Activated T-helper 2 cell treated with anti-CD3 and anti-CD28 coated beads, Interferon-gamma antibody, Interleukin-2, Interleukin-4, amounts not matched to agents 10 μg/mL and 5 μg/mL and 100 μg/mL, durations not matched to agents 14 hours and 24 hours and 36 hours (primary cell): ENCODE results near the gene PHF11. TPM values are rescaled to one million over a fixed set of nuclear protein-coding genes. Genes with fewer than 3 reads are reported as not detected.
A peak's percentile ranks its signal among the peaks of the same experiment; 100 is the strongest.

ENCODE experiments used
- DNase-seq: peaks from one replicate; pipeline ENCODE4 v3.0.0; 2021; ENCODE audit warnings: low spot score
- H3K27ac Mint-ChIP-seq: one replicate; pipeline ENCODE4 v1.8.0; 2021; ENCODE audit warnings: mixed read lengths
- H3K27me3 Mint-ChIP-seq: one replicate; pipeline ENCODE4 v1.8.0; 2021; ENCODE audit warnings: low read depth, mixed read lengths
- H3K36me3 Mint-ChIP-seq: one replicate; pipeline ENCODE4 v1.8.0; 2021; ENCODE audit warnings: low read depth, mixed read lengths
- H3K4me1 Mint-ChIP-seq: one replicate; pipeline ENCODE4 v1.8.0; 2021; ENCODE audit warnings: low read depth, mixed read lengths
- H3K4me3 Mint-ChIP-seq: one replicate; pipeline ENCODE4 v1.8.0; 2021; ENCODE audit warnings: low read depth, mild to moderate bottlenecking, moderate library complexity, mixed read lengths
- H3K9me3 Mint-ChIP-seq: one replicate; pipeline ENCODE4 v1.8.0; 2021; ENCODE audit warnings: mixed read lengths
- intact Hi-C: fragments of 100-400 bp; cut with micrococcal nuclease; formaldehyde crosslinking; loops from one replicate; pipeline ENCODE4 v1.15.1; 2023
- total RNA-seq: library from RNA; stranded (reverse); gene quantifications from 2 replicates; pipeline ENCODE4 v1.2.3, GENCODE V29; 2022

PHF11 gene
- total RNA-seq, 1 donor from 2014 or later = 52.9 TPM

- Mint-ChIP-seq H3K27me3 (no peaks in the 10 kb centered on the region), H3K4me3 (no peak overlapping the region), H3K27ac (no peak overlapping the region), H3K36me3 (peaks cover 47% of the 10 kb centered on the region), H3K9me3 (no peaks in the 10 kb centered on the region), H3K4me1 (peaks cover 25% of the 10 kb centered on the region)
- no peak for DNase-seq
- intact Hi-C loops = no loop called here
Measured at GRCh38 chr13:49538404-49538803, 42.7 kb downstream of the PHF11 start.

GRCh38 chr13:49539313-49539712, 43.6 kb downstream of the PHF11 start:
- Mint-ChIP-seq H3K36me3 (peaks cover 40% of the 10 kb centered on the region), H3K27me3 (no peaks in the 10 kb centered on the region), H3K27ac (peak overlapping the region; percentile 62), H3K4me3 (no peak overlapping the region), H3K9me3 (no peaks in the 10 kb centered on the region), H3K4me1 (peaks cover 21% of the 10 kb centered on the region)
- intact Hi-C loops = no loop called here
- no peak for DNase-seq

- intact Hi-C loops = loop anchor here (2.0 kb wide), 1 partner anchor 43 kb away; no protein-coding TSS in a partner anchor
- Mint-ChIP-seq H3K27ac (no peak overlapping the region), H3K4me1 (peaks cover 21% of the 10 kb centered on the region), H3K27me3 (no peaks in the 10 kb centered on the region), H3K9me3 (no peaks in the 10 kb centered on the region), H3K36me3 (peaks cover 38% of the 10 kb centered on the region), H3K4me3 (peak overlapping the region; percentile 43)
- no peak for DNase-seq
Measured at GRCh38 chr13:49539746-49540145, 44.0 kb downstream of the PHF11 start.

- intact Hi-C loops = loop anchor here (2.0 kb wide), 1 partner anchor 44 kb away; no protein-coding TSS in a partner anchor
- Mint-ChIP-seq H3K27me3 (no peaks in the 10 kb centered on the region), H3K9me3 (no peaks in the 10 kb centered on the region), H3K4me3 (peak overlapping the region; percentile 43), H3K27ac (peak overlapping the region; percentile 48), H3K36me3 (peaks cover 35% of the 10 kb centered on the region), H3K4me1 (peaks cover 19% of the 10 kb centered on the region)
- DNase-seq = no peak
Measured at GRCh38 chr13:49540552-49540951, 44.8 kb downstream of the PHF11 start.

- Mint-ChIP-seq H3K27me3 (no peaks in the 10 kb centered on the region), H3K27ac (no peak overlapping the region)
Measured at GRCh38 chr13:49543656-49544055, 47.9 kb downstream of the PHF11 start.

GRCh38 chr13:49545661-49546060, 49.9 kb downstream of the PHF11 start:
- no peaks in the 10 kb centered on the region for H3K27me3 Mint-ChIP-seq
- DNase-seq = no peak
- intact Hi-C loops = no loop called here
- H3K4me1 Mint-ChIP-seq = peaks cover 5% of the 10 kb centered on the region
- H3K4me3 Mint-ChIP-seq = no peak overlapping the region
- peaks cover 16% of the 10 kb centered on the region for H3K36me3 Mint-ChIP-seq
- no peaks in the 10 kb centered on the region for H3K9me3 Mint-ChIP-seq
- H3K27ac Mint-ChIP-seq = no peak overlapping the region

More at GRCh38 chr13:49543656-49544055, 47.9 kb downstream of the PHF11 start:
- H3K4me3 Mint-ChIP-seq = no peak overlapping the region
- intact Hi-C loops = no loop called here
- peaks cover 19% of the 10 kb centered on the region for H3K4me1 Mint-ChIP-seq
- H3K36me3 Mint-ChIP-seq = peaks cover 24% of the 10 kb centered on the region
- H3K9me3 Mint-ChIP-seq = no peaks in the 10 kb centered on the region
- no peak for DNase-seq

- peaks cover 11% of the 10 kb centered on the region for H3K36me3 Mint-ChIP-seq
- no peaks in the 10 kb centered on the region for H3K9me3 Mint-ChIP-seq
- intact Hi-C loops = no loop called here
- DNase-seq = no peak
- no peaks in the 10 kb centered on the region for H3K27me3 Mint-ChIP-seq
- no peak overlapping the region for H3K27ac Mint-ChIP-seq
- H3K4me3 Mint-ChIP-seq = no peak overlapping the region
- H3K4me1 Mint-ChIP-seq = no peaks in the 10 kb centered on the region
Measured at GRCh38 chr13:49546561-49546960, 50.8 kb downstream of the PHF11 start.

GRCh38 chr13:49549289-49549688, 53.5 kb downstream of the PHF11 start:
- Mint-ChIP-seq H3K9me3 (no peaks in the 10 kb centered on the region), H3K4me3 (no peak overlapping the region), H3K36me3 (peaks cover 17% of the 10 kb centered on the region), H3K4me1 (no peaks in the 10 kb centered on the region), H3K27me3 (no peaks in the 10 kb centered on the region), H3K27ac (no peak overlapping the region)
- no peak for DNase-seq
- intact Hi-C loops = no loop called here

- Mint-ChIP-seq H3K4me3 (no peak overlapping the region), H3K36me3 (peaks cover 22% of the 10 kb centered on the region), H3K9me3 (no peaks in the 10 kb centered on the region), H3K27ac (no peak overlapping the region), H3K4me1 (no peaks in the 10 kb centered on the region), H3K27me3 (no peaks in the 10 kb centered on the region)
- intact Hi-C loops = no loop called here
- DNase-seq = no peak
Measured at GRCh38 chr13:49550942-49551644, 55.3 kb downstream of the PHF11 start.

GRCh38 chr13:49553888-49554287, 58.1 kb downstream of the PHF11 start:
- H3K4me3 Mint-ChIP-seq = no peak overlapping the region
- intact Hi-C loops = no loop called here
- H3K36me3 Mint-ChIP-seq = peaks cover 28% of the 10 kb centered on the region
- H3K4me1 Mint-ChIP-seq = peaks cover 3% of the 10 kb centered on the region
- H3K27me3 Mint-ChIP-seq = no peaks in the 10 kb centered on the region
- no peak for DNase-seq
- H3K9me3 Mint-ChIP-seq = no peaks in the 10 kb centered on the region
- no peak overlapping the region for H3K27ac Mint-ChIP-seq

- intact Hi-C loops = no loop called here
- H3K4me1 Mint-ChIP-seq = peaks cover 3% of the 10 kb centered on the region
- H3K36me3 Mint-ChIP-seq = peaks cover 31% of the 10 kb centered on the region
Measured at GRCh38 chr13:49554387-49554786, 58.6 kb downstream of the PHF11 start.

GRCh38 chr13:49559006-49559405, 63.3 kb downstream of the PHF11 start:
- intact Hi-C loops = no loop called here
- no peak for DNase-seq
- H3K4me3 Mint-ChIP-seq = no peak overlapping the region
- H3K4me1 Mint-ChIP-seq = peaks cover 5% of the 10 kb centered on the region
- no peak overlapping the region for H3K27ac Mint-ChIP-seq
- H3K36me3 Mint-ChIP-seq = peaks cover 47% of the 10 kb centered on the region
- H3K27me3 Mint-ChIP-seq = no peaks in the 10 kb centered on the region
- no peaks in the 10 kb centered on the region for H3K9me3 Mint-ChIP-seq

More at GRCh38 chr13:49554387-49554786, 58.6 kb downstream of the PHF11 start:
- DNase-seq = no peak
- Mint-ChIP-seq H3K4me3 (no peak overlapping the region), H3K27ac (no peak overlapping the region), H3K9me3 (no peaks in the 10 kb centered on the region), H3K27me3 (no peaks in the 10 kb centered on the region)

GRCh38 chr13:49560270-49561061, 64.7 kb downstream of the PHF11 start:
- H3K27me3 Mint-ChIP-seq = no peaks in the 10 kb centered on the region
- H3K9me3 Mint-ChIP-seq = no peaks in the 10 kb centered on the region
- DNase-seq = no peak
- intact Hi-C loops = no loop called here
- H3K4me3 Mint-ChIP-seq = no peak overlapping the region
- peaks cover 44% of the 10 kb centered on the region for H3K36me3 Mint-ChIP-seq
- no peak overlapping the region for H3K27ac Mint-ChIP-seq
- H3K4me1 Mint-ChIP-seq = peaks cover 5% of the 10 kb centered on the region
